NCI-H187 (cell line): ENCODE measurements around the gene HRH3.

Experiments
- DNase-seq, 2 experiments: peaks; one replicate each; lab custom pipeline; 2025; lab: John Stamatoyannopoulos, UW

HRH3 gene

DNA sequence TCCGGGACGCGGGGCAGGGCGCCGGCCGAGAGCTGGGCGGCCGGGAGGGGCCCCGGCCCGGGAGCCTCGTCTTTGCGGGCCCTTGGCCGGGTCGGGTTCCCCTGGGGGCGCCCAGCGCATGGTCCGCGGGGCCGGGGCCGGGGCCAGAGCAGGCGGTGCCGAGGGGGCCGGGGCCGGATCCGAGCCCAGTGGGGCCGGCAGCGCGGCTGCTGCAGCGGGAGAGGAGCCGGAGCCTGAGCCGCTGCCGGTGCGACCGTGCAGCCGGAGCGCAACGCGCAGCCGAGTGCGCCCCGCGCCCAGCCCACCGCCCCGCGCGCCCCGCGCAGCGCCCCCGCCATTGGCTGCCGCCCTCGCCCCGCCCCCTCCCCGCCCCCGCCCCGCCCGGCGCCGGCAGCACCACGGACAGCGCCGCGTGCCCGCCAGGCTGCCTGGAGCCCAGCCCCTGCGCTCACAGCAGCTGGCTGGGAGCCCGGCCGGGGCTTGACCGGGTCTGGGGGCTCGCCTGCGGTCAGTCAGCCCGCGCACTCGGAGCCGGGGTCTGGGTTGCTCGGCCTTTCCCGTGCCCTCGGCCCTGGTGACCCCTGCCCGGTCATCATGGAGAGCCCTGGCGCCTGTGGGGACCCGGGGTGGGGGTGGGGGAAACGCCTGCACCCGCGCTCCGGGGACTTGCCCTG, at the start of gene HRH3:
TSS of gene HRH3 (minus strand) at position 287 of the 674 bp plus-strand sequence. CDS start 308 bp downstream, outside the sequence.
- DNase-seq: peak; percentile 28 to 69

DNA sequence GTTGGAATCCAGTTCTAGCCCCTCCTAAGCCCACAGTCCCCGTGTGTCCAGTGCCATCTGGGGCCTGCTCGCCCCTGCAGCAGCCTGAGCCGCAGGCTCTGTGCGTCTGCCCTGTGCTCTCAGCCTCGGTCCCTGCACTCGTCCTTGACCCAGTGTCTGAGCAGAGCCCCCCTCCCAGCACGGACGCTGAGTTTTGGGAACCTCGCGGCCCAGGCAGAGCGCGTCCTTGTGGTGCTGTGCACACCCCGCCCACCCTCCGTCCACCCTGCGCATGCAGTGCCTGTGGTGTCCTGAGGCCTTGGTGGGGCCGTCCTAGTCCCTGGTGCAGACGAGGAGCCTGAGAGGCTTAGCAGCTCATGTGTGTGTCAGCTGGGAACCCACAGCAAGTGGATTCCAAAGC, 49.8 kb upstream of the HRH3 start:
- no peak for DNase-seq

DNA sequence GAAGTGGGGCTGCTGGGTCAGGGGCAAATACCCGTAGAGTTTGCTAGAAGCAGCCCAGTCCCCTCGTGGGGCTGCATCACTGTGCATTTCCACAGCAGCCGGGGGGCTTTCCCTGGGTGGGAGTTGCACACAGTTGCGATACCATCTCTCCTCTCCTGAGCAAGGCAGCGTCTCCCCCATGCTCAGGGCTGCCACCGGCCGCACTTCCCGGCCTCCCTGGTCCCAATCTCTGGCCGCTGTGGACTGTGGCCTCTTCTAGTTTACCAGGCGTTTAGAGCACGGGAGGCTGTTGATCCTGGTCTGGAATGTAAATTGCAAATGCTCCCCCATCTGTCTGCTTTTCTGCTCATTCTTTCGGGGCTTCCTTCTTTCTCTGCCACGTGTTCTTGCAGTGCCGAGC, 49.3 kb upstream of the HRH3 start:
- DNase-seq: no peak

DNA sequence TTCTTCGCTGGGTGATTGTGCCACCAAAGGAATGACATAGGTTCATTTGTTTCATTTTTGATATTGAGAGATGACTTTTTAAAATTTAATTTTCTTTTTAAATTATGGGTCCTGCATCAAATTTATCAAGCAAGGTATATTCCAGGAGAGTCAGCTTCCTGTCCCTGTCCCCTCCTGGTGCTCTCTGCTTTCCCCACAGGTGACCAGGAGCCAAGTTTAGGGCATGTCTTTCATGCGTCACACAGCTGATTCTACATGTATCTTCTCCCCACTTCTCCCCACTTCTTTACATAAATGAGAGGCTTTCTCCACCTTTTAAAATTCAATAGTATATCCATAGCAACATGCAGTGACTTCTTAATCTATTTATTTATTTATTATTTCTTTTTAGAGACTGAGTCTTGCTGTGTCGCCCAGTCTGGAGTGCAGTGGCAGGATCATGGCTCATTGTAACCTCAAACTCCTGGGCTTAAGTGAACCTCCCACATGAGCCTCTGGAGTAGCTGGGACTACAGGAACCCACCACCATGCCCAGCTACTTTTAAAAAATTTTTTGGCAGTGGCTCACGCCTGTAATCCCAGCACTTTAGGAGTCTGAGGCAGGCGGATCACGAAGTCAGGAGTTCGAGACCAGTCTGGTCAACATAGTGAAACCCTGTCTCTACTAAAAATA, 48.3 kb upstream of the HRH3 start:
- no peak for DNase-seq

DNA sequence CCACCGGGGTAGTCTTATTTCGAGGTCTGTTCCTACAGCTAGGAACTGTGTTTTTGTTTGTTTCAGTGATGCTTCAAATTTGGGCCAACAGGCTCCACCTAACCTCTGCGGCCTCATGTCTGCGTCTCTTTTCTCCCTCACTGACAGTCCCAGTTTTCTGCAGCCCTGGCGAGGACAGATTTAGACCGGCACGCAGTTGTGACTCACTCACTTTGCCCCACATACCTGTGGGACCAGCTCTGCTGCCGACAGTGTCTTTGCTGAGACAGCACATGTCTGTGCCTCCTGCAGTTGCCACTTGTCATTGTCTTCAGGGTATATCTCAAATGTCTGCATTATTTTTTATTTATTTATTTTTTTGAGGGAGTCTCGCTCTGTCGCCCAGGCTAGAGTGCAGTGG, 47.5 kb upstream of the HRH3 start:
- no peak for DNase-seq

DNA sequence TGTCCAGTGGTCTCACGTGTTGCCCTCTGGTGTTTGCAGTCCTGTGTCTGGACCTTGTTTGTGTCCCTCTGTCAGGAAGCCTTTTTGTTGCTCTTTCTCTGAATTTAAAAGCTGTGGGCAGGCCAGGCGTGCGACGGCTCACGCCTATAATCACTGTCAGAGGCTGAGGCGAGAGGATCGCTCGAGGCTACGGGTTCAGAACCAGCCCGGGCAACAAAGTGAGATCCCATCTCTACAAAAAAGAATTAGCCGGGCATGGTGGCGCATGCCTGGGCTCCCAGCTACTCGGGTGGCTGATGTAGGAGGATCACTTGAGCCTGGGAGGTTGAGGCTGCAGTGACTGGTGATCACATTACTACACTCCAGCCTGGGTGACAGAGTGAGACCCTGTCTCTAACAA, 46.8 kb upstream of the HRH3 start:
- no peak for DNase-seq

DNA sequence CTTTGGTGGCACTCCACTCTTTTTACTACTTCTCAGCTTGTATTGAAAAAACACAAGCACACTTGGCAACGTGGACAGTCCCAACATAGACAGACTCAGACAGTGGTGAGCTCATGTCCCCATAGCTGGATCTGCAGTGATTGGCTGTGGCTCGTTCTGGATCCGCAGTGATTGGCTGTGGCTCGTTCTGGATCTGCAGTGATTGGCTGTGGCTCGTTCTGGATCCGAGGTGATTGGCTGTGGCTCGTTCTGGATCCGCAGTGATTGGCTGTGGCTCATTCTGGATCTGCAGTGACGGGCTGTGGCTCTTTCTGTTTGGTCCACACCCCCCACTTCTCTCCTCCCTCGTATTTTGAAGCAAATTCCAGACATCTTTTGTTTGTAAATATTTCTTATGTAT, 46.3 kb upstream of the HRH3 start:
- DNase-seq: no peak

DNA sequence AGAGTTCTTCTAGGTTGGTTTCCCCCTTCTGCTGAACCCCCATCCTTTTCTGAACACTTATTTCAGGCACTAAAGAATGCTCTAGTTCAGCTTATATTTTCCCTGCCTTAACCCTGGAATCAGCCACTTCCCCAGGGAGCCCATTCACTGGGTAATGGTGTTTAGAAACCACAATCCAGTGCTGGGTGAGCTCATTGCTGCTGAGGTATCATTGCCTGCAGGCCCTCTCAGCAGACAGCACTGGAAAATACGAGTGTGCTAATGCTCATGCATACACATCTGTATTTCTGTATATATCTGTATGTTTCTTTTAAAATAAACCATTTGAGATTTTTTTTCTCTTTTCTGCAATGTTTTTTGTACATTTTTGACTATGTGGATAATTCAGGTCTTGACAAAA, 45.3 kb upstream of the HRH3 start:
- no peak for DNase-seq

DNA sequence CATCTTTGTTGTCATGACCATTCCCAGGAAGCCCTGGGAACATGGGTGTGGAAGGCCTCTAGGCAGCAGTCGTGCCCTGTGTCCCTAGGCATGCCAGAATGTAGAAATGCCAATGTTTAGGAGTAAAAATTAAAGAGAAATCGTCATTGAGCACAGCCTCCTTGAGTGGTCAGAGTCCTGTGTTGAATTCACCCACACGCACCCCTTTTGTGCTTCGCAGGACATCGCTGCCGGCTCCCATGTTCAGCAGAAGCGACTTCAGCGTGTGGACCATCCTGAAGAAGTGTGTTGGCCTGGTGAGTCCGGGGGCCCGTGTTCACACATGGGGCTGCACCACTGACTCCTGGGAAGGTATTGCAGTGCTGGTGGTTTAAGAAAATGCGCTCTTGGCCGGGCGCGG, 43.3 kb upstream of the HRH3 start:
- no peak for DNase-seq

DNA sequence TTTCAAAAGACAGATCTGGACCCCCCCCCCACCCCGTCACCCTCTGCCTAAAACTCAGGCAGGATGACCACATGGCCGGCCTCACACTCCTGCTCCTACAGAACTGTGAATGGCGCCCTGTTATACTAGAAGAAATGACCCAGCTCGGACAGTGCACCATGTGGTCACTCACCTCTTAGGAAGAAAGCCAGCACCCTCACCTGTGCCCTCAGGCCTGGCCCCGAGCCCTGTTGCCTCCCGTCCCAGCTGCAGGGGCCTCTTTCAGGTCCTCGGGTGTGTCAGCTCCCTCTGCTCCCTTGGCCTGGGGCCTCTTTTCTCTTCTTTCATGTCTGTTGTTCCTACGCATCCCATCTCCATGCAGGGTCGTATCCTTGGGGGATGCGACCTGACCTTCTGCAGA, 42.0 kb upstream of the HRH3 start:
- no peak for DNase-seq

DNA sequence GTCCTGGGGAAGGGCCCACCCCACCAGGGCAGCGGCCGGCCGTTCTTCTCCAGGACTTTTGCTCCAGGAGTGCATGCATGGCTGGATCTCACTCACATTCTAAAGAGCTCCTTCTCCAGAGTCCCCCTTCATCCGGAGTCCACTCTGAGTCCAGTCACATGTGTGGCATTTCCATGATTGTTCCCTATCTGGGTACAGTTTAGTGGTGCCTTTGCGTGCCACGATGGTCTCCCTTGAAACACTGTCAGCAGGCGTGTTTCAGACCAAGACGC, 39.2 kb upstream of the HRH3 start:
- no peak for DNase-seq

DNA sequence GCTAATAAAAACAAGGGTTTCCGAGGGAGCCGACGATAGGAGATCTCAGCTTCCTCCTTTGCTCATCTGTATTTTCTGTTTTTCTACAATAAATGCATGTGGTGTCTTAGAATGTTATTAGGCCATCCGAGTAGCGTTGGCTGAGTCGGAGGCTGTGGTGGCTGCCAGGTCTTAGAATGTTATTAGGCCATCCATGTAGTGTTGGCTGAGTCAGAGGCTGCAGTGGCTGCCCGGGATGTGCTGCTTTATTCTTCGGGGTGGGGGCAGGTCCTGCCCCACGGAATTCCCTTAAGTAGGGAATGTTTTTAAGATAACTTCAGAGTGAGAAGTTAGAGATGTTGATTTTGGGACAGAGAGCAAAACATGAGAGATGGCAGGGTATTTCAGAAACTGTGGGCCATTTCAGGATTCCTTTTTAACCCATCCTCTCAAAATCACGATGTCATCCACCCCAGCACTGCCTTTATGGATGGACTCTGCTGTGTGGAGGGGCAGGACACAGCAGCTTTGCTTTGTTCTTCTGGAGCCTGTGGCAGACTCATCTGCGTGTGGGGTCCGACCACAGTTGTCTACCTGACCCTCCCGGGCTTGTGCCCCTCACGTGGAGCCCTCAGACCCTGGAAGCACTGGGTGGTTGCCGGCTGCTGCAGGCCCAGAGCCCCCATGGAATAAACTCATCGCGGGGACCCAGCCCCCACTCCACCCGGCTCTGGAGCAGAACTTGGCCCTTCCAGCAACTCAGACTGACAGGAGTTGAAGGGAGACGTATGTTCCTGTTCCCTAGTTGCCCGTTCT, 38.6 kb upstream of the HRH3 start:
- DNase-seq: no peak

DNA sequence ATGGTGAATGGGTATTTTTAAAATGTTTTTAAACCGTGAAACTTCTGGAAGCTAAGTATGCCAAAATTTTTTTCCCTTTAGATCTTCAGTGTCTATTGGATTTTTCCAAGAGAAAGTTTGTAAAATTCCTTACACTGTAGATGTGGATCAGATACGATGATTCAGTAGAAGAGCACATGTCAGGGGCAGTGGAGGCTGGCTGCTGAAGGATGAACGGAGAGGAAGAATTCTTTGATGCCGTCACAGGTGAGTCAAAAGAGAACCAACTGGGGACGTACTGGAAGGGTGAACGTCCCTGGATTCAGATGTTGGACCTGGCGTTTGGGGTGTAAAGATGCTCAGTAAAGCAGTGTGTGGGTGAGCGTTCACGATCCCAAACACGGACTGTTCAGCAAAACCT, 35.9 kb upstream of the HRH3 start:
- DNase-seq: no peak

DNA sequence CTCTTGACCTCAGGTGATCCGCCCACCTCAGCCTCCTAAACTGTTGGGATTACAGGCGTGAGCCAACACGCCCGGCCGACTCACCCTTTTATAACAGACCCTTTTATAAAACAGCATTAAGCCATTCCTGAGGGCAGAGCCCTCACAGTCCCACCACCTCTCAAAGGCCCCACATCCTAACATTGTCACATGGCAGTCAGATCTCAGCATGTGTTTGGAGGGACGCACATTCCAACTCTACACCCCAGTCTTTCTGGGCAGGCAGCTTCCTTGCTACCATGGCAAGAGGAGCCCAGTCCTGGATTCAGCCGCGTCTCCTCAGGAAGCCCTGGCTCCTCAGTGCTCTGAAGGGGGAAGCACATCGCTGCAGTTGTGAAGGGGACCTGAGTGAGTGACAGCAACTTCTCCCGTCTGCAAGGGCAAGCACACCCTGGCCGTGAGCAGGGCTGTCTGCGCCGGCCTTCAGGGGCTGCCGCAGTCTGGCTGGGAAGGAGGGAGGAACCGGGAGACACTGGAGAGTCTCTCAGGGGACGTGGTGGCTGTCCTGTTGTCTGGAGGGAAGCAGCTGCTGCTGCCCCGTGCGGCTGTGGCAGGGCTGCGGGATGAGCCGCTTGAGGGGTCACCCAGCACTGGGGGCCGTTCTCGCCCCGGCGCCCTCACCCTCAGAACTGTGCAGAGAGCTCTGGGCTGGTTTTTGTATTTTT, 34.1 kb upstream of the HRH3 start:
- DNase-seq: peak; percentile 48 to 71

DNA sequence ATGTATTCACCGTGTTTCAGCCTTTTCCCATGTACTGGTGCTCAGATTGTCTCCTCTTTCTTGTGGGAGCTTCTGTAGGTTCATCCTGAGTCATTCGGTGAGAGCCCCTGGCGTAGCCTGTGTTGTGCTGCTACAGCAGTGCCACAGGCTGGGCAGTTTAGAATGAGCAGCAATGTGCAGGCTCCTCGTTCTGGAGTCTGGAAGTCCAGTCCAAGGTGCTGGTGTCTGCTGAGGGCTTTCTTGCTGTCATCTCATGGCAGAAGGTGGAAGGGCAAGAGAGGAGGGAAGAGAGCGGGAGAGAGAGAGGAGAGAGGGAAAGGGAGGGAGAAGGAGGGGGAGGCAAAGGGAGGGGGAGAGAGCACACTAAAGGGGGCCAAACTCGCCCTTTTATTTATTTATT, 33.3 kb upstream of the HRH3 start:
- DNase-seq: no peak

DNA sequence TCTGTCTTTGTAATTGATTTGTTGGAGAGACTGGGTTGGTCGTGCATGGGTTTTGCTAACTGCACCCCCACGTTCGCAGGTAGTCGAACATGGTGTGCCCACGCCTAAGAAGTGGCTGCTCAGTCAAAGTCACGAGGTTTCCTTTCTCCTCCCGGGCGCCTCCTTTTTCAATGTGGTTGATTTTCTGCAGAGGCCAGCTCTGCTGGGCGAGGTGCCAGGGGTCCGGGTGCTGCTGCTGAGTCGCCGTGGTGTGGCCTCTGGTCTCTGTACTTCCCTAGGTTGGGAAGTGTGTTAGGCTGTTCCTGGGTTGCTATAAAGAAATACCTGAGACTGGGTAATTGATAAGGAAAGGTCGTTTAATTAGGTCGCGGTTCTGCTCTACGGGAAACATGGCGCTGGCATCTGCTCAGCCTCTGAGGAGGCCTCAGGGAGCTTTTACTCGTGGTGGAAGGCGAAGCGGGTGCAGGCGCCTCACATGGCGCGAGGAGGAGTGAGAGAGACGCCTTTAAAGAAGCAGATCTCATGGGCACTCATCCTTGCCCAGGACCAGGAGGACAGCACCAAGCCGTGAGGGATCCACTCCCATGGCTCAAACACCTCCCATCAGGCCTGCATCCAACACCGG, 32.4 kb upstream of the HRH3 start:
- no peak for DNase-seq

DNA sequence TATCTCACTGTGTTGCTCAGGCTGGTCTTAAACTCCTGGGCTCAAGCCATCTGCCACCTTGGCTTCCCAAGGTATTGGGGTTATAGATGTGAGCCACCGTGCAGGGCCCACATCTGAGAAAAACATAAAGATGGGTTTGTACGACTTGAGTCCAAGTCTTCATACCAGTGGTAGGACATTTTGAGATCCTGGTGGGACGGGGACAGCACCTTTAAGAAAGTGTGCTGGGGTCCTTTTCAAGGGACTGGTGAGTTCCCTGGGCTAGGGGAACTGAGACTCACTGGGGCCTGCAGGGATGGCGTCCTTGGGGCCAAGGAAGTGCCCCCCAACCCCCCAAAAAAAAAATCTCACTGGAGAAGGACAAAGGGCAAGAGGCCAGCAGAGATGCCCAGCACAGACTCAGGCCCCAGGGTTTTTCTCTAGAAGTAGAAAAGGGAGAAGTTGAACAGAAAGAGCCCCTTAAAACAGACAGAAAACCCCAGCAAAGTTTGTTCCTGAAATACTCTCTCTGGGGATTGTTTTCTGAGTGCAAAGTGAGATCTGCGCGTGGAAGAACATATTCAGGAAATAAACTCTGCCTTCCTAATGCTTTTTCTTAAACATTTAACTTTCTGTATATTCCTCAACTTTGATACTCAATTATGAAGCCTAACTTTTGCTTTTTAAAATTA, 28.9 kb upstream of the HRH3 start:
- DNase-seq: no peak

DNA sequence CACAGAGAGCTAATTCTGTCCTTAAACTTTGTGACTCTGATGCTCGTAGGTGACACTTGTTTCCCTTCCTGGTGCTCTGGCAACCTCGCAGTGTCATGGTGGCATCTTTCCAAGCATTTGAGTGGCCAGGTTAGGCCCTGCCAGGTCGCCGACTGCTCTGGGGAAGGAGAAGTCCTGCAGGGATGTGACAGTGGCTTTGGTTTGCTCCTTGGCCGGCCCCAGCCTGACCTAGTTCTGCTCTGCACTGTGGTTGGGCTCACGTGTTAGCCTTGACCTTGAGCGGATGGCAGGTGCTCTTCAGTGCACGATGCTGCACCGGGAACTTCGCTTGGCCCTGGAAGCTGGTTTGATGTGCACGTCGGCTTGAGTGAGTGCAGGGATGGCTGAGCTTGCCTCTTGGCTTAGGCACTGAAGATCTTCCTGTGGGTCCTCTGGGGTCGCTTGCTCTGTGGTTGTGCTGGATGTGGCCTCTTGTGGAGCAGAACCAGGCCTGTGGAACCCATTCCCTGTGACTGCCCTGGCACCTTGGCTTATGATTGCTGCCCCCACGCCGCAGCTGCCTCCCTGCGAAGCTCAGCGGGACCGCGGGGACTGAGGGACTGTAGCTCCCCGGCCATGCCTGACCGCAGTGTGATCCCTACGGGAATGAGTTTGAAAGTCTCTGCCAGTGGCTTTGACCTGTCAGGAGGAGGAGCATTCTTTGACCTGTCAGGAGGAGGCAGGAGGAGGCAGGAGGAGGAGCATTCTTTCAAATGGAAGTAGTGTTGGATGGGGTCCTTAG, 27.0 kb upstream of the HRH3 start:
- DNase-seq: peak; percentile 49 to 77

DNA sequence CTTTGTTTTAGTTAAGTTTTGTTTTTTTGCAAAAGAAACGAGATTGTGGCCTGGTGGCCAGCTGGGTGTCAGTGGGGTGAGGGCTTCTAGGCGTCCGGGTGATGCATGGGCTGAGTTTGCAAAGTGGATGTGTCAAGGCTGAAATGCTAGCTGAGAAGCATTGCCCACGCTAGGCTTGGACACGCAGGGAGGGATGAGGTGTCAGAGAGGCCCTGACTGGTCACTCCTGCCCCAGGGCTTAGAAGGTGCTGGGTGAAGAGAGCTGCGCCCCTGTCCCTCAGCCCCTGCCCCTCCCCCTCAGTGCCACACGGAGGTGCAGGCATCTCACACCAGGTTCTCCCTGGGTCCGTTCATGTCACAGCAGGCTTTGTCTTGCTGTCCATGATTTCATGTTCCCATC, 26.4 kb upstream of the HRH3 start:
- DNase-seq: no peak

DNA sequence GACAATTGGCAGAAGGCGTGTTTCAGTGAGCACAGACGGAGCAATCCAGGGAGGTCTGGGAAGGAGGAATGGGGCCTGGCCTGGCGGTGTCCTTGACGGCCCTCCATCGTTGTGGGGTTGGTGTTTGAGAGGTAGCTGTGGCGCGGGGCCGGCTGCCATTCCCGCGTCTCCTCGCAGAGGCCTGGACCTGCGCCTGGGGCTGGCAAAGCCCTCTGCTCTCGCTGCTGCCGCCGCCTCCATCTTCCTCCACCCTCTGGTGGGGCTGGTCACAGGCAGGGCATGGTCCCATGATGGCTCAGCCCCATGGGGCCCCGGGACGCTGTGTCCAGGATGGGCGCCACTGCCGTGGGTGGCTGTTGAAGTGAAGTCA, 25.8 kb upstream of the HRH3 start:
- no peak for DNase-seq

DNA sequence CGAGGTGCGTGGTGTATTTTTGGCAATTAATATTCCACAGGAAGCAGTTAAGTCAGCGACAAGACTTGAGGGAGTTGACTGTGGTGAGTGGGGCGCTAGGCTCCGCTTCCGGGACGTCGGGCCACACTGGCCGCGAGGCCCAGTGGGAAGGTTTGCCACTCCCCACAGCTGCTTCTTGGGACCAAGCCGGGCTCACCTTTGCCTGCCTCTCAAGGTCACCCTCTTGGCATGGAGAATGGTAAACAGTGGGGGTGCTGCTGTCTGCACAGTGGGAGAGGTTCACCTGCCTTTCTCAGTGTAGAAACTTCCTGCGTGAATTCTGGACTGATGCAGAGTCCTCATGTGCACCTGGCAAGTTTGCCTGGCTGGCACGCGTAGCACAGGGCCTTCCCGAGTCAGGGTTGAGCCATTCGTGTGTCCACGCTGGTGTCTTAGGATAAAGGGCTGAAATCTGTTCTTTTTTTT, 24.6 kb upstream of the HRH3 start:
- DNase-seq: peak; percentile 32 to 53
